ENCODE measurements around the gene KRTAP12-1.

DNA sequence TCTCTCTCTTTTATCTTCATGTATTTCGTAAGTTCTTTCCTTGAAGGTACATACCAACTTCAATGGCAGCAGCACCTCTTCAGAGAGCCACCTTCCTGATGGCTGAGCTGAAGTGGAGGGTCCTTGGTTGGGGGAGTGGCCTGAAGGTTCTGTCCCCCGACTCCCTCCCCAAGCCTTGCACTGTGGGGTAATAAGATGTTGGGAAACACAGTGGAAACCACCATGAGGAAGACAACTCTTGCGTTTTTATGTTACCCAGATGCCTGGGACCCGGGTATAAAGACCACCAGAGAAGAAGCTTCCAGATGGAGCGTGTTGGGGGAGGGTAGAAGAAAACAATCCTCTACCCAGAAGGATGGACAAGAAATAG is 23.4 kb downstream of the KRTAP12-1 start:
- no peak for TF ChIP-seq FOS (IDR thresholded peaks at IDR 0.05; ENCODE audit: borderline replicate concordance, insufficient read depth, low read length)
- TF ChIP-seq, protein P1, sequence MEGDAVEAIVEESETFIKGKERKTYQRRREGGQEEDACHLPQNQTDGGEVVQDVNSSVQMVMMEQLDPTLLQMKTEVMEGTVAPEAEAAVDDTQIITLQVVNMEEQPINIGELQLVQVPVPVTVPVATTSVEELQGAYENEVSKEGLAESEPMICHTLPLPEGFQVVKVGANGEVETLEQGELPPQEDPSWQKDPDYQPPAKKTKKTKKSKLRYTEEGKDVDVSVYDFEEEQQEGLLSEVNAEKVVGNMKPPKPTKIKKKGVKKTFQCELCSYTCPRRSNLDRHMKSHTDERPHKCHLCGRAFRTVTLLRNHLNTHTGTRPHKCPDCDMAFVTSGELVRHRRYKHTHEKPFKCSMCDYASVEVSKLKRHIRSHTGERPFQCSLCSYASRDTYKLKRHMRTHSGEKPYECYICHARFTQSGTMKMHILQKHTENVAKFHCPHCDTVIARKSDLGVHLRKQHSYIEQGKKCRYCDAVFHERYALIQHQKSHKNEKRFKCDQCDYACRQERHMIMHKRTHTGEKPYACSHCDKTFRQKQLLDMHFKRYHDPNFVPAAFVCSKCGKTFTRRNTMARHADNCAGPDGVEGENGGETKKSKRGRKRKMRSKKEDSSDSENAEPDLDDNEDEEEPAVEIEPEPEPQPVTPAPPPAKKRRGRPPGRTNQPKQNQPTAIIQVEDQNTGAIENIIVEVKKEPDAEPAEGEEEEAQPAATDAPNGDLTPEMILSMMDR (IDR thresholded peaks at IDR 0.05; ENCODE audit: extremely low read depth in 1 of 2, insufficient read depth in 1 of 2, low read depth in 1 of 2, low read length in 2 of 2): no peak
